Muscle of leg (tissue), 11 donors: ENCODE results near the gene DDX17. TPM values are rescaled to one million over a fixed set of nuclear protein-coding genes. Genes with fewer than 3 reads are reported as not detected.

Experiments
- DNase-seq: peaks from one replicate; pipeline ENCODE4 v3.0.0; 2013
- H3K27ac ChIP-seq: one replicate; pipeline ENCODE4 v1.5.1; 2013; ENCODE audit warnings: mild to moderate bottlenecking, low read length, control low read depth
- H3K27me3 ChIP-seq: one replicate; pipeline ENCODE4 v1.6.1; 2013; ENCODE audit warnings: low read length; ENCODE audit not compliant: control insufficient read depth, insufficient read depth
- H3K36me3 ChIP-seq: one replicate; pipeline ENCODE4 v1.6.1; 2013; ENCODE audit warnings: low read length; ENCODE audit not compliant: control insufficient read depth, insufficient read depth
- H3K4me1 ChIP-seq: one replicate; pipeline ENCODE4 v1.6.1; 2013; ENCODE audit warnings: low read length; ENCODE audit not compliant: control insufficient read depth, insufficient read depth
- H3K4me3 ChIP-seq: one replicate; pipeline ENCODE4 v1.5.1; 2013; ENCODE audit warnings: low read length, control low read depth
- H3K9me3 ChIP-seq: replicated peaks from 2 replicates; pipeline ENCODE4 v1.6.1; 2013; ENCODE audit warnings: low read depth, low read length; ENCODE audit not compliant: control insufficient read depth
- WGBS: methylation state at CpG from one replicate; pipeline ENCODE4 v1.1.5; 2013; ENCODE audit warnings: missing lambda C conversion rate; ENCODE audit not compliant: insufficient coverage; 5-methylcytosine and 5-hydroxymethylcytosine counted together
- polyA plus RNA-seq, 8 donors: library from polyadenylated mRNA; unstranded; fragments of 120-200 nt; gene quantifications; one replicate each; pipeline versions ENCODE4 v1.2.1 to v1.2.3, GENCODE V29; 2013; ENCODE audit warnings: inconsistent platforms in 1 of 8, low replicate concordance in 1 of 8; ENCODE audit not compliant: insufficient read length in 8 of 8, insufficient read depth in 1 of 8
- total RNA-seq: library from RNA; stranded (reverse); fragments of 120-200 nt; gene quantifications from one replicate; pipeline ENCODE4 v1.2.4, GENCODE V29; 2013

DDX17 gene
- total and polyA plus RNA-seq, 9 donors = 280 to 410 (median 307) TPM

DNA sequence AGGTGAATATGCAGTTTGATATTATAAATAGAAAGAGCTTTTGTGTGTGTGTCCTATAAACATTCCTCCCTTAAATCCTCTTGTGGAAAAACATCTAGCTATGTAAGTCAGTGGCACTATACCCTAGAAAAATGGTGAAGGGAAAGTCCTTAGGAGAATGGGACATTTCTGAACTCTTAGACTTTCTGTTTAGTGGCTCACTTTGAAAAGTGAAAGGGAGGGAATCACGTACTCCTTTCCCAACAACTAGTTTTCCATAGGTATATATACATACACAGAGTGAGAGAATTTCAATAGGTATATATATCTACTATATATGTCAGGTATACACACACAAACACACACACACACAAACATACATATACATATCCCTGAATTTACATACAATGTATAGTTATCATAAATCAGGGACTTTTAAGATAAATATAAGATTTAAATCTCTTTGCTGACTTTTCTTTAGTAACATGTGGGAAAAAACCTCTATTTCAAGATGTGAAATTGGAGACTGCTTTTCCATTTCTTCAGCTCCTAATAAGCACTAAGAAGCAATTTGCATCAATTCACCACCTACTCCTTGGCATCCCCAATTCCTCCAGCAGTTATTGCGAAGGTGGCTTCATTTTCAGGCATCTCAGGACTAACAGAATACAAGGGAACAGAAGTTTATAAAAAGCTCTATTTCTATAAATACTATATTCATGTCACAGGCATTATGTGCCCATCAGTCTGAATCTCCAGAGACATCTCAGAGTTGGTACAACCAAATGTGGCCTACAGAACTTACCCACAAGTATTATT is 13.5 kb upstream of the DDX17 start:
- no peaks in the 10 kb centered on the region for H3K27me3 ChIP-seq
- no CpG with 5 or more reads among the region's 2 CpGs for WGBS
- no peaks in the 10 kb centered on the region for H3K4me1 ChIP-seq
- H3K9me3 ChIP-seq = no peaks in the 10 kb centered on the region
- no peak for DNase-seq
- no peak overlapping the region for H3K27ac ChIP-seq
- no peaks in the 10 kb centered on the region for H3K36me3 ChIP-seq
- no peak overlapping the region for H3K4me3 ChIP-seq

DNA sequence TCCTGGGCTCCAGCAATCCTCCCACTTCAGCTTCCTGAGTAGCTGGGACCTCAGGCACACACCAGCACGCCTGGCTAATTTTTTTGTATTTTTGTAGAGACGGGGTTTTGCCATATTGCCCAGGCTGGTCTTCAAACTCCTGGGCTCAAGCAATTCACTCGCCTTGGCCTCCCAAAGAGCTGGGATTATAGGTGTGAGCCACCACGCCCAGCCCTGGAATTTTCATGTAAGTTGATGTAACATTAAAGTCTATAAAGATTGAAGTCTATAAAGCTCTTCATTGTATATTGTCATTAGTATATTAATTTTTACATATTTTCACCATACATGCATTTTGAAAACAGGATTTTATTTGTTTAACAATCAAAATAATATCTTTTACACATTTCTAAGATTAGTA is 12.5 kb upstream of the DDX17 start:
- Histone ChIP-seq H3K4me3 (no peak overlapping the region), H3K9me3 (no peaks in the 10 kb centered on the region), H3K4me1 (no peaks in the 10 kb centered on the region), H3K36me3 (no peaks in the 10 kb centered on the region), H3K27ac (no peak overlapping the region), H3K27me3 (no peaks in the 10 kb centered on the region)
- DNase-seq = no peak
- WGBS = no CpG with 5 or more reads among the region's 4 CpGs

DNA sequence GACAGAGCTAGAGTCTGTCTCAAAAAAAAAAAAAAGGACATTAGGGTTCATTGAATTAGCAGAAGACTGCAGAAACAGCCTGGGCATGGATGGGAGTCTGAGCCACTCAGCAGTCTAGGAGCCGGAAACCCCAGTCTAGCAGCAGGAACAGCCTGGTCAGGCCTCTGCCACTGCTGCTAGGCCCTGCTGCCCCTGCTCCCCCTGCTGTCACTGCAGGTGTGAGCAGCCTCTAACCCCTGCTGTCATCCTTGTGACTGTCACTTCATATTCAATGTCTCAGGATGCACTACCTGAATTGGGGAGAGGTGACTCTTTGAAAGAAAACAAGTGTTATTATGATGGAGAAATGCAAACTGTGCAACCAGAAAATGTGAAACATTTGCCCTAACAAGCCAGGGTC is 7.0 kb upstream of the DDX17 start:
- no peak overlapping the region for H3K27ac ChIP-seq
- no peaks in the 10 kb centered on the region for H3K4me1 ChIP-seq
- H3K27me3 ChIP-seq = no peaks in the 10 kb centered on the region
- no peaks in the 10 kb centered on the region for H3K36me3 ChIP-seq
- no peaks in the 10 kb centered on the region for H3K9me3 ChIP-seq
- 44% methylated on average over 1 of the region's 1 CpG for WGBS
- H3K4me3 ChIP-seq = no peak overlapping the region
- DNase-seq = no peak

DNA sequence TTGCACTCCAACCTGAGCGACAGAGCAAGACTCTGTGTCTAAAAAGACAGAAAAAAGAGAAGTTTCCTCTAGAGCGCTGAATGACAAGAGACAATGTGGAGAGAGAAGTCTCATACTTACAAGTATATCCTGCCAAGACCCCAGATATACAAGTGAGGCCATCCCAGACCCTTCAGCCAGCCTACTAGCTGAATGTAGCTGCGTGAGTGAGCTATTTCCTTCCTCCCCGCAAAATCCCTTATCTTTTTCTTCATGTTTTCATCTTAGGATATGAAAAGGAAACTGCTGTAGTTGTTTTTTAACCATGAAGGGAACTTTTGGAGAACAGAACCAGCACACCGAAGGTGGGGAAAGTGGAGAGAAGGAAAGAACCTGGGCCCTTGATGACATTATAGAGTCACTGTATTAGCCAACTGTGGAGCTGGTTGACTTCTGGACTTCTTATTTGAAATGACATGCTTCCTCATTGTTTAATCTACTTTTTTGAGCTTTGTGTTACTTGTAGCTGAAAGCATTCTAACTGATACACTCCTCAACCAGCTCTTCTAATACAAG is 4.4 kb upstream of the DDX17 start:
- Histone ChIP-seq H3K4me1 (peaks cover 9% of the 10 kb centered on the region), H3K4me3 (no peak overlapping the region), H3K36me3 (no peaks in the 10 kb centered on the region), H3K9me3 (no peaks in the 10 kb centered on the region), H3K27ac (no peak overlapping the region), H3K27me3 (no peaks in the 10 kb centered on the region)
- WGBS = 80% methylated on average over 1 of the region's 5 CpGs
- no peak for DNase-seq

DNA sequence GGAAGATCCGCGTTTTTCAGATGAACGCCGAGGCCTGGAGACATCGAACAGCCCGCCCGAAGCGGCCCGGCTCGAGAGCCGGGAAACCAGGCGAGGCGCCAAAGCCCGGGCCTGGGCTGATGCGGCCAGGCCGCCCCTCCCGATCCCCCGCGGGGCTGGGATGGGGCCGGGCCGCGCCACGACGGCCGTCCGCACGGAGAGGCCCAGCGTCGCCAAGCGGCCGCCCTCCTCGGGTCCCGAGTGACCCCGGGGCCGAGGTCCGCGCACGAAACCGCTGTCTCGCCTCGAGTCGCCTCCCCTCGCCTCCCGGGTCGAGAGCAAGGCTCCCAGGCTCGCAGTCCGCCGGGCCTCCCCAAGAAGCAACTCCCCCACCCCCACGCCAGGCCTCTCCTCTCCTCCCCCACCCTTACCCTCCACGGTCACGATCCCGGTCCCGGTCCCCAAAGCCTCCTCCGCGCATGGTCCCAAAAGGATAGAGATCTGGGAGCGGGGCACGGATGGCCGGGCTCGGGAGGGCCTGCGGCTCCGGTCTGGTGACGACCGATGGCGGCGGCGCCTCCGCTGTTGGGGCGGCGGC is 482 bp downstream of the DDX17 start:
- under 1% methylated on average over 67 of the region's 69 CpGs for WGBS
- H3K4me3 ChIP-seq = peak overlapping the region; percentile 63
- peak overlapping the region; percentile 95 for H3K27ac ChIP-seq
- peaks cover 18% of the 10 kb centered on the region for H3K36me3 ChIP-seq
- no peaks in the 10 kb centered on the region for H3K27me3 ChIP-seq
- DNase-seq = peak; percentile 90
- H3K4me1 ChIP-seq = peaks cover 14% of the 10 kb centered on the region
- H3K9me3 ChIP-seq = no peaks in the 10 kb centered on the region

DNA sequence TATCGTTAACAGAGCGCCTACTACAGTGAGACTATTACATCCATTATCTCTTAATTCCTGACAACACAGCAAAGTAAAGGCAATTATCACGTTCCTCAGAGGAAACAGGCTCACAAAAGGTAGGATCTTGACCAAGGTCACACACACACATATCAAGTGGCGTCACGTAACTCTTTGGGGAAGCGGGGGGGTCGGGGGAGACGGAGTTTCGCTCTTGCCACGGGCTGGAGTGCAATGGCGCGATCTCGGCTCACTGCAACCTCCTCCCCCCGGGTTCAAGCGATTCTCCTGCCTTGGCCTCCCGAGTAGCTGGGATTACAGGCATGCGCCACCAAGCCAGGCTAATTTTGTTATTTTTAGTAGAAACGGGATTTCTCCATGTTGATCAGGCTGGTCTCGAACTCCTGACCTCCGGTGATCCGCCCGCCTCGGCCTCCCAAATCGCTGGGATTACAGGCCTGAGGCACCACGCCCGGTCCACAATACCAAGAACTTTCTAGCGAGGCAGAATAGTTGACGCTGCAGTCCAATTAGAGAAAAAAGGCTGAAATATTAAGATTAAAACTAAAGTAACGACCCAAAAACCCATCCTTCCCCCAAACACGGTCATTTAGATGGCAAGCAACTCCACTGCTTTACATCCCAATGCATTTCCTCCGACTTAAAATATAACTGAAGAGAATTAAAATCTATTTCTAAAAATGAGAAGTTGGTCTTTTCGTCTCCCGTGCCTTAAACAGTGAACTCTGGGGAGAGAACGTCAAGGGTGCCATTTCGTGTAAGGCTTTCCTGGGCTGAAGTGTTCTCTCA is 1.2 kb downstream of the DDX17 start:
- DNase-seq = peak; percentile 57
- H3K4me1 ChIP-seq = peaks cover 14% of the 10 kb centered on the region
- H3K9me3 ChIP-seq = no peaks in the 10 kb centered on the region
- H3K27me3 ChIP-seq = no peaks in the 10 kb centered on the region
- H3K36me3 ChIP-seq = peaks cover 24% of the 10 kb centered on the region
- H3K27ac ChIP-seq = peak overlapping the region; percentile 95
- WGBS = 0% methylated on average over 10 of the region's 35 CpGs
- peak overlapping the region; percentile 63 for H3K4me3 ChIP-seq

DNA sequence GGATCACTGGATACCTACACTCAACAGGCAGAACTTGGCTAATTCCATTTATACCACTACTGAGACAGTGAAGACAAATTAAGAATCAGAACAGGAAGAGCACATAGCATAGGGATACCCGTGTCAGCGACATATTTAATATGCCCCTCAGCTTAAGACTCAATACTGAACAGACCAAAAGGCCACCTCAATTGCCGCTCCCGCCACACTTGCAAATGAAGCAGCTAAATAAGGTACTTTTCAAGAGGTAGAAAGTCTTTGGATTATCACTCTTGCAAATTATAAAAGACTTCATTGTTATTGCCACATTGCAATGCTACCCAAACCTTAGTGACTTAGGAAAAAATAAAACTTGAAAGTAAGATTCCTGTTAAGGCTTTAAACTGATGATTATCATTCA is 3.1 kb downstream of the DDX17 start:
- Histone ChIP-seq H3K9me3 (no peaks in the 10 kb centered on the region), H3K27me3 (no peaks in the 10 kb centered on the region), H3K36me3 (peaks cover 41% of the 10 kb centered on the region), H3K4me1 (peaks cover 14% of the 10 kb centered on the region), H3K4me3 (no peak overlapping the region), H3K27ac (no peak overlapping the region)
- WGBS = no CpG with 5 or more reads among the region's 4 CpGs
- no peak for DNase-seq

DNA sequence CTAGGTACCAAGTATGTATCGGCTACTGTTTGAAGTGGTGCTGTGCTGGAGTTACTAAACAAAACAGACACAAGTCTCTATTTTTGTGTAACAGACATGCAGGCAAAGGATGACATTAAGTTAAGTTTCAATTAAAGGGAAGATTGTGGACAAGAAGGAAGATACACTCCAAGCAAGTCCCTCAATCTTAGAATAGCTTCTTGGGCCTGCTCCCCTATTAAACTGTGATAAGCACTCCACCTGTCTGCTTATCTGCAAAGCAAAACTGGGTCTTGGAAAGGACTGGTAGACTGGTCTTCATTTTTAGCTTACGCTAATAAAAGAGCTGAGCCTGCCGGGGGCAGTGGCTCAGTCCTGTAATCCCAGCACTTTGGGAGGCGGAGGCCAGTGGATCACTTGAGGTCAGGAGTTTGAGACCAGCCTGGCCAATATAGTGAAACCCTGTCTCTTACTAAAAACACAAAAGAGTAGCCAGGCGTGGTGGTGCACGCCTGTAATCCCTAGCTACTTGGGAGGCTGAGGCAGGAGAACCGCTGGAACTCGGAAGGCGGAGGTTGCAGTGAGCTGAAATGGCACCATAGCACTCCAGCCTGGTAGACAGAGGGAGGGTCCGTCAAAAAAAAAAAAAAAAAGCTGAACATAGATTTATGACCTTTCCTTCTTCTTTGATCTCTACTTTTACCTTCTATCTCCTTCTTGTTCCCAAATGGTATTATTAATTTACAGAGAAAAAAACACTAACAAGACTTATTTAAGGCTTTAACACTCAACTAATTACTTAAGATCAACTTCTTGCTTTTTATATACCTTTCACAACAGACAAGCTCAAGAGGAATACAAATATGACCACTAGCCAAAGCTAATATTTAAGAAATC is 4.1 kb downstream of the DDX17 start:
- H3K27ac ChIP-seq = no peak overlapping the region

DNA sequence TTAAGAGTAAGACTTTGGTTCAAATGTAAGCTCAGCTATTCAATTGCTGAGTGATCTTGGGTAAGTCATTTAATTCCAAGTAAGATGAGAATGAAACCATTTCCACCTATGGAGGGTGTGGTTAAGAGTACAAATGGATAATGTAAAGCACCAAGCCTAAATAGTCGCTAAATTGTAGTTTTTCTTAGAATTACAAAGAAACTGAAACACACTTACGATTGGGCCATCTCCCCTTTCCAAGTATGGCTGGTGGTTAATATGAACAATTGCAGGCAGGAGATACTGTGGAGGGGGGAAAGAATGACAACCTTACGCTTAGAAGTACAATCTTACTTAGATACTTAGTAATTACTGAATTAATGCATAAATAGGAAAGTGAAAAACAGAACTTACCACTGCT is 8.2 kb downstream of the DDX17 start:
- Histone ChIP-seq H3K36me3 (peaks cover 73% of the 10 kb centered on the region), H3K4me1 (peaks cover 3% of the 10 kb centered on the region), H3K27me3 (no peaks in the 10 kb centered on the region), H3K9me3 (no peaks in the 10 kb centered on the region), H3K4me3 (no peak overlapping the region), H3K27ac (no peak overlapping the region)
- WGBS = no CpG with 5 or more reads among the region's 3 CpGs
- no peak for DNase-seq

More for the DNA sequence above, 4.1 kb downstream of the DDX17 start:
- no peak for DNase-seq
- H3K27me3 ChIP-seq = no peaks in the 10 kb centered on the region
- WGBS = 83% methylated on average over 6 of the region's 10 CpGs
- H3K4me1 ChIP-seq = peaks cover 9% of the 10 kb centered on the region
- H3K9me3 ChIP-seq = no peaks in the 10 kb centered on the region
- H3K36me3 ChIP-seq = peaks cover 51% of the 10 kb centered on the region
- no peak overlapping the region for H3K4me3 ChIP-seq
